GM12878 (cell line): Measurements from ENCODE around the gene LYSMD1. TPM values are rescaled to one million over a fixed set of nuclear protein-coding genes. Genes with fewer than 3 reads are reported as not detected.
A peak's percentile ranks its signal among the peaks of the same experiment; 100 is the strongest.

Experiments
- ATAC-seq: fragments of 200-7000 bp; cut with Tn5 transposase; 3 replicates; pipeline ENCODE4 v1.9.1; 2020; ENCODE audit warnings: mild to moderate bottlenecking, moderate library complexity
- Bru-seq: library from RNA; stranded (reverse); fragments of 400-500 nt; gene quantifications from one replicate; lab custom pipeline; 2021; lab: Mats Ljungman, UMichigan
- BruChase-seq, 2 experiments: library from RNA; stranded (reverse); fragments of 400-500 nt; gene quantifications; one replicate each; lab custom pipeline; 2021; lab: Mats Ljungman, UMichigan
- BruUV-seq: library from RNA; stranded (reverse); fragments of 400-500 nt; replicated peaks from 2 replicates; lab custom pipeline; 2021; lab: Mats Ljungman, UMichigan
- CTCF ChIA-PET: fragments of 300-600 bp; sonication (Branson Sonifier 250); formaldehyde crosslinking; extraction: SDS; loops from one replicate; lab custom pipeline; 2021; ENCODE audit warnings: inconsistent platforms; lab: Yijun Ruan, JAX
- POLR2A ChIA-PET: fragments of 350-600 bp; formaldehyde crosslinking; extraction: SDS; loops from one replicate; lab custom pipeline; 2021; ENCODE audit warnings: inconsistent platforms; lab: Charles Lee
- RAD21 ChIA-PET: fragments of 300-600 bp; sonication (Branson Sonifier 250); formaldehyde crosslinking; loops from one replicate; lab custom pipeline; 2023; ENCODE audit warnings: antibody characterized with exemption; ENCODE audit not compliant: unreplicated experiment; lab: Charles Lee
- SMC1A ChIA-PET: fragments of 300-600 bp; sonication (Branson Sonifier 250); formaldehyde crosslinking; loops from one replicate; lab custom pipeline; 2023; ENCODE audit not compliant: unreplicated experiment, uncharacterized antibody; lab: Charles Lee
- DNase-seq: peaks from one replicate; pipeline ENCODE4 v3.0.0-alpha.2; 2011; ENCODE audit warnings: low read depth, low spot score
- FAIRE-seq: peaks from 3 replicates; lab custom pipeline; 2011; peaks lifted over from hg19 to GRCh38; lab: Jason Lieb, UNC
- H2AFZ ChIP-seq: 2 replicates; pipeline ENCODE4 v1.6.0; 2011; ENCODE audit warnings: low read depth, low read length, control low read depth; ENCODE audit not compliant: control insufficient read depth
- H3K27ac ChIP-seq: 2 replicates; pipeline ENCODE4 v1.5.1; 2011; ENCODE audit warnings: control low read depth; ENCODE audit not compliant: control insufficient read depth, insufficient read depth
- H3K27me3 ChIP-seq, 2 experiments: replicated peaks in 1 of 2; 2 replicates each; pipeline versions ENCODE4 v1.6.0 to v1.6.1; 2011; ENCODE audit warnings: low read length in 1 of 2; ENCODE audit not compliant: control insufficient read depth in 2 of 2, insufficient read depth in 2 of 2
- H3K36me3 ChIP-seq, 2 experiments: 2 replicates each; pipeline ENCODE4 v1.5.1; 2011; ENCODE audit warnings: low read length in 1 of 2; ENCODE audit not compliant: control insufficient read depth in 2 of 2, insufficient read depth in 2 of 2
- H3K4me1 ChIP-seq: 2 replicates; pipeline ENCODE4 v1.6.1; 2011; ENCODE audit warnings: mild to moderate bottlenecking, low read length, moderate library complexity, mixed read lengths; ENCODE audit not compliant: control insufficient read depth, insufficient read depth
- H3K4me2 ChIP-seq: 2 replicates; pipeline ENCODE4 v1.6.0; 2011; ENCODE audit warnings: control low read depth; ENCODE audit not compliant: control insufficient read depth, insufficient read depth
- H3K4me3 ChIP-seq: fragments of 200-600 bp; sonication (generic); 2 replicates; pipeline ENCODE4 v1.5.1; 2016
- H3K79me2 ChIP-seq: 2 replicates; pipeline ENCODE4 v1.6.0; 2011; ENCODE audit warnings: low read length; ENCODE audit not compliant: control insufficient read depth, insufficient read depth
- H3K9ac ChIP-seq: 2 replicates; pipeline ENCODE4 v1.8.0; 2011; ENCODE audit warnings: low read length, control low read depth, mixed read lengths; ENCODE audit not compliant: control insufficient read depth, insufficient read depth
- H3K9me3 ChIP-seq: replicated peaks from 3 replicates; pipeline ENCODE4 v1.5.1; 2011; ENCODE audit warnings: mild to moderate bottlenecking, low read length; ENCODE audit not compliant: control insufficient read depth, insufficient read depth
- H4K20me1 ChIP-seq: 2 replicates; pipeline ENCODE4 v1.6.0; 2011; ENCODE audit not compliant: control insufficient read depth, insufficient read depth
- CHD2 ChIP-seq: IDR thresholded peaks from 2 replicates; pipeline ENCODE4 v1.6.1; 2011; ENCODE audit warnings: low read depth, low read length, improper control_type of control experiment, borderline replicate concordance
- FOXM1 ChIP-seq: IDR thresholded peaks from 2 replicates; pipeline ENCODE4 v1.6.1; 2012; ENCODE audit warnings: low read depth, mild to moderate bottlenecking, inconsistent platforms, low read length, moderate library complexity
- GABPA ChIP-seq: IDR thresholded peaks from 2 replicates; pipeline ENCODE4 v1.6.1; 2014; ENCODE audit warnings: antibody characterized with exemption, low read depth, mild to moderate bottlenecking, inconsistent platforms
- GATAD2B ChIP-seq: fragments of 450-650 bp; conservative IDR thresholded peaks from 2 replicates; pipeline ENCODE4 v1.6.1; 2017; ENCODE audit warnings: low read depth, mild to moderate bottlenecking, moderate library complexity
- HDGF ChIP-seq: fragments of 450-650 bp; IDR thresholded peaks from 2 replicates; pipeline ENCODE4 v1.6.1; 2016; ENCODE audit warnings: antibody characterized with exemption
- IKZF2 ChIP-seq, 2 experiments: fragments of 450-650 bp; IDR thresholded peaks; 2 replicates each; pipeline ENCODE4 v1.6.1; 2017; ENCODE audit warnings: mild to moderate bottlenecking in 2 of 2, moderate library complexity in 2 of 2
- NR2C1 ChIP-seq: fragments of 450-650 bp; IDR thresholded peaks from 2 replicates; pipeline ENCODE4 v1.6.1; 2017; ENCODE audit warnings: antibody characterized with exemption, mild to moderate bottlenecking, moderate library complexity
- PML ChIP-seq: IDR thresholded peaks from 2 replicates; pipeline ENCODE4 v1.6.1; 2012; ENCODE audit warnings: low read length, inconsistent platforms
- RCOR1 ChIP-seq: conservative IDR thresholded peaks from 2 replicates; pipeline ENCODE4 v1.6.1; 2012; ENCODE audit warnings: low read depth, low read length, improper control_type of control experiment
- RUNX3 ChIP-seq: IDR thresholded peaks from 2 replicates; pipeline ENCODE4 v1.6.1; 2012; ENCODE audit warnings: low read length, inconsistent platforms
- SIN3A ChIP-seq: IDR thresholded peaks from 2 replicates; pipeline ENCODE4 v1.6.1; 2012; ENCODE audit warnings: low read depth, low read length, improper control_type of control experiment
- SRF ChIP-seq, 2 experiments: IDR thresholded peaks; 2 replicates each; pipeline ENCODE4 v1.6.1; 2011; ENCODE audit warnings: low read depth in 2 of 2, low read length in 2 of 2, mild to moderate bottlenecking in 1 of 2, moderate library complexity in 1 of 2
- WRNIP1 ChIP-seq: IDR thresholded peaks from 2 replicates; pipeline ENCODE4 v1.6.1; 2011; ENCODE audit warnings: low read depth, low read length, improper control_type of control experiment, borderline replicate concordance
- ZBTB11 ChIP-seq: fragments of 450-650 bp; formaldehyde crosslinking; IDR thresholded peaks from 2 replicates; pipeline ENCODE4 v1.5.0; 2022; ENCODE audit warnings: mild to moderate bottlenecking, missing genetic modification characterization
- WGBS: methylation state at CpG from one replicate; pipeline ENCODE4 v1.1.6; 2016; ENCODE audit warnings: low lambda C conversion rate; ENCODE audit not compliant: insufficient replicate concordance, insufficient coverage; ENCODE audit errors: missing lambda C conversion rate; 5-methylcytosine and 5-hydroxymethylcytosine counted together
- in situ Hi-C: fragments of 300-500 bp; cut with MboI; formaldehyde crosslinking; loops from 9 replicates; pipeline ENCODE4 v1.14.3; 2018; ENCODE audit warnings: mixed read lengths
- intact Hi-C: fragments of 100-400 bp; cut with micrococcal nuclease; formaldehyde crosslinking; loops from one replicate; pipeline ENCODE4 v1.14.2; 2022; ENCODE audit not compliant: unreplicated experiment
- long read RNA-seq, 2 experiments: library from polyadenylated mRNA; unstranded; transcript quantifications; one replicate each; pipeline ENCODE4 v2.0.0, GENCODE V29; 2019 to 2020
- polyA minus RNA-seq, 3 experiments: library from RNA; depleted of rRNA, polyadenylated mRNA; stranded (reverse); fragments of >200 nt; gene quantifications; 2 replicates each; pipeline ENCODE4 v1.2.3, GENCODE V29; 2011
- polyA plus RNA-seq, 11 experiments: library from polyadenylated mRNA; depleted of rRNA in 4 of 11; unstranded in 6 of 11; stranded (reverse) in 5 of 11; fragments of >200 nt; fragmentation: Nextera tagmentation in 4 of 11; fragmentation: Illumina TruSeq in 1 of 11; extraction: Ambion mirVana in 4 of 11; extraction: Trizol in 1 of 11; gene quantifications; 1 replicate in 1 of 11; 2 replicates in 10 of 11; pipeline versions ENCODE4 v1.2.1 to v1.2.3, GENCODE V29; 2011 to 2016; ENCODE audit warnings: inconsistent platforms in 2 of 11, missing spikeins in 2 of 11, low read depth in 1 of 11
- total RNA-seq, 4 experiments: library from RNA; depleted of rRNA in 3 of 4; stranded (reverse); fragments of >200 nt in 3 of 4; fragmentation: Illumina TruSeq in 1 of 4; extraction: Trizol in 1 of 4; gene quantifications; 2 replicates each; pipeline versions ENCODE4 v1.2.1 to v1.2.3, GENCODE V29; 2013 to 2021

The LYSMD1 gene
- total RNA-seq (2013; cell fraction: nucleolus; rRNA removed) = 3.1 and 4.3 TPM in 2 replicates
- 10.4 and 12.8 TPM in 2 replicates for total RNA-seq (2014; rRNA removed)
- 8.2 and 9.6 TPM in 2 replicates for total RNA-seq (2014; rRNA removed; fragmentation: Illumina TruSeq; extraction: Trizol)
- 7.8 and 8.0 TPM in 2 replicates for total RNA-seq (2021)
- 3.7 TPM for polyA plus RNA-seq (2011; ENCODE audit: low read depth)
- polyA plus RNA-seq (2011; rRNA removed) = 5.1 and 6.1 TPM in 2 replicates
- 3.9 and 4.1 TPM in 2 replicates for polyA plus RNA-seq (2011; cell fraction: cytosol; rRNA removed)
- 4.8 and 5.7 TPM in 2 replicates for polyA plus RNA-seq (2011; cell fraction: nucleus; rRNA removed)
- 5.0 and 6.5 TPM in 2 replicates for polyA plus RNA-seq (2012)
- polyA plus RNA-seq (2014; fragmentation: Illumina TruSeq; extraction: Trizol) = 9.2 and 10.1 TPM in 2 replicates
- polyA plus RNA-seq (2014; fragmentation: Nextera tagmentation; extraction: Ambion mirVana) = 1 to 10 TPM in 1 of 2 experiments, under 1 TPM in 1; 0.80 to 1.9 TPM
- polyA plus RNA-seq (2014; rRNA removed) = 7.5 and 9.2 TPM in 2 replicates
- polyA plus RNA-seq (2016; fragmentation: Nextera tagmentation; extraction: Ambion mirVana) = 1 to 10 TPM; 1.9 to 3.5 TPM
- 4.3 and 4.8 TPM in 2 replicates for polyA minus RNA-seq (2011; rRNA and poly(A)+ RNA removed)
- polyA minus RNA-seq (2011; cell fraction: cytosol; rRNA and poly(A)+ RNA removed) = 1.3 and 2.9 TPM in 2 replicates
- 1.5 and 2.6 TPM in 2 replicates for polyA minus RNA-seq (2011; cell fraction: nucleus; rRNA and poly(A)+ RNA removed)
- Bru-seq, nascent RNA = percentile 56 among the genes with signal in this experiment
- BruChase-seq, experiment 1, labeled RNA remaining after a 6-hour chase = percentile 57 among the genes with signal in this experiment
- percentile 64 among the genes with signal in this experiment for BruChase-seq, experiment 2, labeled RNA remaining after a 2-hour chase
- long read RNA-seq, experiment 1, partial matches to known transcripts = 0 of 2 reads
- long read RNA-seq, experiment 1, other reads (novel, unspliced or antisense) = 2 of 2 reads
- long read RNA-seq, experiment 2, partial matches to known transcripts = 0 of 1 reads
- long read RNA-seq, experiment 2, other reads (novel, unspliced or antisense) = 1 of 1 reads

GRCh38 chr1:151165738-151166504 lies at the start of gene LYSMD1, which contains the start of gene SCNM1:
Gene LYSMD1, minus strand, starts transcription at chr1:151165902. Its CDS starts 644 bp downstream, at chr1:151165258.
Gene SCNM1, plus strand, starts transcription at chr1:151166144. Its CDS starts 9 bp downstream, at chr1:151166153.
- H3K4me2 ChIP-seq = peak within 1 kb of the TSS; percentile 94
- ATAC-seq (peak; percentile 98), FAIRE-seq (peak; percentile 97), DNase-seq (peak; percentile 97)
- H3K27me3 ChIP-seq = no peaks in the 10 kb centered on the region
- H3K9ac ChIP-seq = peak within 1 kb of the TSS; percentile 98
- no peaks in the 10 kb centered on the region for H4K20me1 ChIP-seq
- H2AFZ ChIP-seq = peak within 1 kb of the TSS; percentile 97
- peaks cover 0 to 3% of the 10 kb centered on the region in 2 experiments; a peak in 3 of 4 replicates for H3K36me3 ChIP-seq
- intact Hi-C loops (no loop called here), in situ Hi-C loops (no loop called here)
- H3K27ac ChIP-seq = peak within 1 kb of the TSS; percentile 70
- peaks cover 24% of the 10 kb centered on the region for H3K79me2 ChIP-seq
- WGBS = 1% methylated on average over 38 of the region's 38 CpGs
- BruUV-seq = TSS peak; percentile 91
- CTCF ChIA-PET = interaction anchor here (0.6 to 2.3 kb wide), 7 partner anchors 9 to 647 kb away, joined by 3 to 12 read pairs (median 5); partner anchors contain the start of genes TNFAIP8L2 and VPS72
- H3K9me3 ChIP-seq = no peaks in the 10 kb centered on the region
- peak within 1 kb of the TSS; percentile 98 for H3K4me3 ChIP-seq
- H3K4me1 ChIP-seq = peaks cover 9% of the 10 kb centered on the region
- SMC1A ChIA-PET = interaction anchor here (1.3 to 2.1 kb wide), 3 partner anchors 9 to 66 kb away, joined by 5 to 9 read pairs (median 6); partner anchors contain the start of genes TNFAIP8L2 and VPS72
- RAD21 ChIA-PET = interaction anchor here (1.0 to 1.7 kb wide), 2 partner anchors 10 to 66 kb away, joined by 5 to 12 read pairs; partner anchors contain the start of gene TNFAIP8L2
- POLR2A ChIA-PET = interaction anchor here (1.0 to 2.2 kb wide), 5 partner anchors 9 to 190 kb away, joined by 3 to 19 read pairs (median 5); partner anchors contain the start of genes TNFAIP8L2, VPS72 and ZNF687
- peak; percentile 85 for TF ChIP-seq GATAD2B
- TF ChIP-seq IKZF2 (IDR thresholded peaks at IDR 0.05) = peak in 1 of 2 experiments; percentile 76; a peak in 2 of 4 replicates
- TF ChIP-seq CHD2 = peak; percentile 93
- TF ChIP-seq SIN3A = no peak; the same call in 1 of the 2 replicates
- TF ChIP-seq RCOR1 = no peak
- no peak; the same call in 1 of the 2 replicates for TF ChIP-seq RUNX3
- TF ChIP-seq HDGF = no peak
- TF ChIP-seq PML = peak; percentile 91
- 0 out of 2 replicates have a peak, but pooled peaks have one; percentile 3 for TF ChIP-seq FOXM1
- TF ChIP-seq WRNIP1 = peak; percentile 90
- TF ChIP-seq GABPA = peak; percentile 96
- TF ChIP-seq SRF (IDR thresholded peaks at IDR 0.05; ENCODE audit: low read depth in 2 of 2, low read length in 2 of 2) = peak in 1 of 2 experiments; percentile 56; a peak in 2 of 4 replicates
- TF ChIP-seq NR2C1 = peak; percentile 69
- no peak for TF ChIP-seq ZBTB11
